ENCODE measurements around the gene SMG6. TPM values are rescaled to one million over a fixed set of nuclear protein-coding genes. Genes with fewer than 3 reads are reported as not detected.

Gene SMG6
- total and polyA plus RNA-seq, 2 of the 13 experiments (the other 11 are each of a cell fraction or from before 2014, with no cell fraction given), result 4.6 to 14.6 TPM

DNA sequence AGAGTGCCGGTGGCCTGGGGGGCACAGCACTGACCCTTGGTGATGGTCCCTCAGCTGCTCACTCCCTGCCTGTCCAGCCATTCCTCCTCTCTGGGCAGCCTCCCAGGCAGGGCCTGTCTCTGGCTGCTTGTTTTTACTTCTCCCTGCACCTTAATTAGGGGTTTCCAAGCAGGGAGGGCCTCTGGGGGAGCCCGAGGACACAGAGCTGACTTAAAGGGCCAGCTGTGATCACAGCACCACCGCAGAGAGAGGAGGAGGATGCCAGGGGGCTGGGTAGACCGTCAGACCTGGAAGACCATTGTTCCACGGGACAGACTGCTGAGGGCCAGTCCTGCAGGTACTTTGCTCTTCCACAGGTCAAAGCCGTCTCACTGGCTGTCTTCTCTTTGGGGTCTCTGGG is 274.8 kb downstream of the SMG6 start:
- ChIA-PET POLR2A (interaction anchor here (1.9 kb wide), 1 partner anchor 33 kb away, joined by 4 read pairs; no protein-coding TSS in a partner anchor), CTCF (ENCODE audit: low intra/inter-chr PET ratio, low total read pairs) (no interaction called here)
- intact Hi-C loops (cut with micrococcal nuclease; ENCODE audit: unreplicated experiment) (loop anchor here (10.0 kb wide), 2 partner anchors 54 to 144 kb away; no protein-coding TSS in a partner anchor), in situ Hi-C loops (cut with HindIII; ENCODE audit: extremely low pct_ligation_motif_present, low pct_unique_long_range_greater_than_20kb) (loop anchor here (5.0 to 25.0 kb wide), 2 partner anchors 121 to 316 kb away; partner anchors contain the start of genes TLCD2 and WDR81)
- DNase-seq (ENCODE audit: low spot score), result no peak
- TF ChIP-seq ZNF121 (CRISPR knock-in tag; IDR thresholded peaks at IDR 0.05) (peak; percentile 29; the same call in 1 of the 2 replicates), ZFP91 (CRISPR knock-in tag; IDR thresholded peaks at IDR 0.05; ENCODE audit: borderline replicate concordance) (peak; percentile 94), ZNF607 (CRISPR knock-in tag; IDR thresholded peaks at IDR 0.05; ENCODE audit: borderline replicate concordance) (no peak)
- Histone ChIP-seq H3K27ac (ENCODE audit: extremely low read length, insufficient read depth, low read length) (no peak overlapping the region), H3K27me3 (ENCODE audit: control insufficient read depth in 1 of 2, insufficient read depth in 2 of 2, low read length in 2 of 2) (peaks cover 9 to 37% of the 10 kb centered on the region in 2 experiments; a peak in 4 of 5 replicates), H3K9me3 (ENCODE audit: low read length) (no peaks in the 10 kb centered on the region), H4K20me1 (ENCODE audit: insufficient read depth, low read length) (peaks cover 4% of the 10 kb centered on the region), H3K4me3 (replicated peaks in 1 of 3; ENCODE audit: insufficient read depth in 1 of 3, low read depth in 2 of 3, low read length in 3 of 3) (peak overlapping the region in 1 of 3 experiments; percentile 16; a peak in 1 of 6 replicates), H3K4me2 (ENCODE audit: low read depth, low read length) (peak overlapping the region; percentile 47), H3K9ac (ENCODE audit: insufficient read depth, low read depth, low read length) (no peak overlapping the region), H3K4me1 (ENCODE audit: insufficient read depth, low read length) (peaks cover 44% of the 10 kb centered on the region), H2AFZ (ENCODE audit: low read length) (no peak overlapping the region), H3K36me3 (replicated peaks in 1 of 2; ENCODE audit: control insufficient read depth in 1 of 2, insufficient read depth in 2 of 2, low read length in 2 of 2) (peaks cover 3 to 5% of the 10 kb centered on the region in 2 experiments; a peak in 4 of 5 replicates), H3K79me2 (ENCODE audit: insufficient read depth, low read length) (peaks cover 6% of the 10 kb centered on the region)
- ATAC-seq, result peak; percentile 2
- no TSS peak for BruUV-seq (replicated peaks)
- WGBS (ENCODE audit: low lambda C conversion rate), result 0% methylated on average over 3 of the region's 6 CpGs
- FAIRE-seq, result no peak

DNA sequence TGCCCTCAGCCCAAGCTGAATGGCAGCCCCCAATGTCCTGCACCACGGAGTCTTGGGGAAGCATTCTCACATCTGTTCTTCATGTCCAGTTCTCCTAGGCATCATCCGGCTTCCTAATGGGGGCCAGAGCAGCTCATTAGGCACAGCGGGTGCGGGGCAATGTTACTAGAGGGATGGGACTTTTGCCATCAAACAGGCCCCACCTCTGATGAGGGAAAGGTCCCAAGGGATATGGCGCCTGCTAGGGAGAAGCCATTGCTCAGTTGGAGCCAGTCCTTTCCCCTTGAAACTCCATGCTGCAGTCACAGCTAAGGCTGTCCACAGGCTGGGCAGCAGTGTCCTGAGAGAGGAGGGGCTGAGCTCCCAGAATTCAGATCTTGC is 275.4 kb downstream of the SMG6 start:
- FAIRE-seq, result no peak
- DNase-seq (ENCODE audit: low spot score), result no peak
- peaks cover 44% of the 10 kb centered on the region for H3K4me1 ChIP-seq (ENCODE audit: insufficient read depth, low read length)
- POLR2A ChIA-PET, result no interaction called here
- in situ Hi-C loops (cut with HindIII; ENCODE audit: extremely low pct_ligation_motif_present, low pct_unique_long_range_greater_than_20kb) (loop anchor here (5.0 to 25.0 kb wide), 2 partner anchors 121 to 316 kb away; partner anchors contain the start of genes TLCD2 and WDR81), intact Hi-C loops (cut with micrococcal nuclease; ENCODE audit: unreplicated experiment) (loop anchor here (10.0 kb wide), 2 partner anchors 53 to 143 kb away; no protein-coding TSS in a partner anchor)
- no peak overlapping the region for H3K27ac ChIP-seq (ENCODE audit: extremely low read length, insufficient read depth, low read length)
- no peak overlapping the region for H2AFZ ChIP-seq (ENCODE audit: low read length)
- H3K9me3 ChIP-seq (ENCODE audit: low read length), result no peaks in the 10 kb centered on the region
- 52% methylated on average over 3 of the region's 5 CpGs for WGBS (ENCODE audit: low lambda C conversion rate)
- peaks cover 6% of the 10 kb centered on the region for H3K79me2 ChIP-seq (ENCODE audit: insufficient read depth, low read length)
- peaks cover 4% of the 10 kb centered on the region for H4K20me1 ChIP-seq (ENCODE audit: insufficient read depth, low read length)
- no peak for TF ChIP-seq ATF4 (CRISPR knock-in tag; IDR thresholded peaks at IDR 0.05)
- no peak for TF ChIP-seq TAF15 (IDR thresholded peaks at IDR 0.05; ENCODE audit: low read depth, low read length, poor library complexity, severe bottlenecking)
- no peak for TF ChIP-seq SUZ12 (IDR thresholded peaks at IDR 0.05; ENCODE audit: low read depth, low read length)
- TF ChIP-seq RARG (CRISPR knock-in tag; IDR thresholded peaks at IDR 0.05; ENCODE audit: low read depth), result no peak
- no peak for TF ChIP-seq ZNF605 (CRISPR knock-in tag; IDR thresholded peaks at IDR 0.05)
- TF ChIP-seq ZNF292 (CRISPR knock-in tag; IDR thresholded peaks at IDR 0.05; ENCODE audit: borderline replicate concordance, low read depth), result no peak
- no peak for TF ChIP-seq PCBP2 (optimal IDR thresholded peaks at IDR 0.05; ENCODE audit: low read depth, low read length, poor library complexity, severe bottlenecking)
- no peak for TF ChIP-seq NCOA5 (CRISPR knock-in tag; IDR thresholded peaks at IDR 0.05)
- BruUV-seq (replicated peaks), result no TSS peak
- no peak overlapping the region for H3K4me3 ChIP-seq (replicated peaks in 1 of 3; ENCODE audit: insufficient read depth in 1 of 3, low read depth in 2 of 3, low read length in 3 of 3)
- no peak overlapping the region for H3K9ac ChIP-seq (ENCODE audit: insufficient read depth, low read depth, low read length)
- CTCF ChIA-PET (ENCODE audit: low intra/inter-chr PET ratio, low total read pairs), result no interaction called here
- no peaks in the 10 kb centered on the region for H3K36me3 ChIP-seq (replicated peaks in 1 of 2; ENCODE audit: control insufficient read depth in 1 of 2, insufficient read depth in 2 of 2, low read length in 2 of 2)
- no peak overlapping the region for H3K4me2 ChIP-seq (ENCODE audit: low read depth, low read length)
- peaks cover 9 to 39% of the 10 kb centered on the region in 2 experiments for H3K27me3 ChIP-seq (ENCODE audit: control insufficient read depth in 1 of 2, insufficient read depth in 2 of 2, low read length in 2 of 2)
- ATAC-seq, result no peak

All from HepG2 (cell line).